GM21619 (cell line): ENCODE data around the gene OR13J1.
"Not testable (repeated sequence)": the region's sequence is repeated elsewhere in the genome, so short reads cannot be mapped to it uniquely, and the experiment has no call there.

Experiments
- ATAC-seq: cut with Tn5 transposase; IDR thresholded peaks from one replicate; pipeline ENCODE4 v1.9.1; 2021; ENCODE audit not compliant: unreplicated experiment

Gene OR13J1, protein sequence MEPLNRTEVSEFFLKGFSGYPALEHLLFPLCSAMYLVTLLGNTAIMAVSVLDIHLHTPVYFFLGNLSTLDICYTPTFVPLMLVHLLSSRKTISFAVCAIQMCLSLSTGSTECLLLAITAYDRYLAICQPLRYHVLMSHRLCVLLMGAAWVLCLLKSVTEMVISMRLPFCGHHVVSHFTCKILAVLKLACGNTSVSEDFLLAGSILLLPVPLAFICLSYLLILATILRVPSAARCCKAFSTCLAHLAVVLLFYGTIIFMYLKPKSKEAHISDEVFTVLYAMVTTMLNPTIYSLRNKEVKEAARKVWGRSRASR

DNA sequence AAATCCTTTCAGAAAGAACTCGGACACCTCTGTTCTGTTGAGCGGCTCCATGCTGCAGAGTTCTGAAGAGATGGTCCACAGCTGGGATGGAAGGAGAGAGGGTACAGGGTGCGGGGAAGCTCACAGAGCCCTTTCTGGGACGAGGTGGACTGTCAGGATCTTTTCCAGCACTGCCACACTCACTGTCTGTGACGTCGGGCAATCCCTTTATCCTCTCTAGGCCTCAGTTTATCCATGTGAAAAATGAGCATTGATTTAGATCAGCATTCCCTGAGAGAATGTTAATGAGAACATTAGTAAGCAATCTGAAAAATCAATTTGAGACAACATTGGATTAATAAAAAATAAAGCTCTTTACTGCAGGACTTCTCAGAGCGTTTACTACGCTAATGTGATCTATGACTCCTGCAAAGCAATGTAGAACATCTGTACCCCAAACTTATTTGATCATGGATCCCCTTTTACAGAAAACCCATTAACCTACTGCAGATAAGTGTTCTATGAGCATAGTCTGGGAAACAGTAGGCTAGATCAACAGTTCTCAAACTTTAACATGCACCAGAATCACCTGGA is at the start of gene OR13J1:
TSS of gene OR13J1 (minus strand) at position 51 of the 573 bp plus-strand sequence. CDS start at position 51, 0 bp downstream.
- ATAC-seq: no peak

DNA sequence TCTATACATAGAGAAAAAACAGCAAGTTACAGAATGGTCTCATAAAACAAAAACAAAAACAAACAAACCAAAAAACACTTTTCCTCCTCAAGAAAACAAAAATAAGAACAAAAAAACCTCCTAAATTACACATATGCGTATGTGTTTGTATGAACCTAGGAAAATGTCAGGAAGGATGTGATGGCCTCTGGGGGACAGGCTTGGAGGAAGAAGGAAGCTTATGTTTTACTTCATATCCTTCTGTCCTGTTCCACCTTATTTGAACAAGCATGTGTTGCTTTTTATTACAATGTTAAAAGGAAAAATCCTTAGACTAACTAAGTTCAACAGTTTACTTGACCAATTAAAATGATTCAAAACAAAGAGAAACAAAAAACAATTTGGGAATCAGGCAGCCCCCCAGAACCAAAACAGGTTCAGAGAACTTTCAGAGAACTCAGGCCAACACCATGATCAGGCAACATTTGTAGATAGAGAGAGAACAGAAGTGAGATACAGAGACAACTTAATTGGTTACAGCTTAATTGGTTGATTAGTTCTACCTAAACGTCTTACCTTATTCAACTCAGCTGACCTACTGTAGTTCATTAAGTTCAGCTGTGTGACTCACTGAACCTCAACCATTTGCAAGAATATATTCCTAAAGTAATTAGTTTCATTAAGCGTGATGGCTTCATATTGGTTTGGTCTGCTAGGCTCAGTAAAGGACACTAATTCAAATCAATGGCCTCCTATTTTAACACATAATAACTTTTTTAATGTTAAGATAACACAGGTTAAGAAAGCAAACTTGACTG is 49.2 kb upstream of the OR13J1 start:
- ATAC-seq: no peak

DNA sequence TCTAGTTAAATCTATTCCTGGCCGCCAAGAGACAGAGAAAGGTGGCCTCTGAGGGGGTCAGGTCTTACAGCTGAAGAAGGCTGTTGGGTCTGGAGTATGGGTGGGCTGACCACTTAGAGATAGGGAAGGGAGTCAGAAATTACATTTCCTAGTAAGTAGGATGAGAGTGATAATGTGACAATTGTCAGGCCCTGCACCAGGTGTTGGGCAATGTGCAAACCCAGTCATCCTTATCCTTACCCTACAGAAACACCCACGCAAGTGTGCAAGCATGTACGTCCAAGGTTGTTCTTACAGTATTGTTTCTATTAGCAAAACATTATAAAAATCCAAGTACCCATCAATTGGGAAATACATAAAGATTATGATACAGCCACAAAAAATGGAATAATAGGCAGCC is 48.6 kb upstream of the OR13J1 start:
- no peak for ATAC-seq

DNA sequence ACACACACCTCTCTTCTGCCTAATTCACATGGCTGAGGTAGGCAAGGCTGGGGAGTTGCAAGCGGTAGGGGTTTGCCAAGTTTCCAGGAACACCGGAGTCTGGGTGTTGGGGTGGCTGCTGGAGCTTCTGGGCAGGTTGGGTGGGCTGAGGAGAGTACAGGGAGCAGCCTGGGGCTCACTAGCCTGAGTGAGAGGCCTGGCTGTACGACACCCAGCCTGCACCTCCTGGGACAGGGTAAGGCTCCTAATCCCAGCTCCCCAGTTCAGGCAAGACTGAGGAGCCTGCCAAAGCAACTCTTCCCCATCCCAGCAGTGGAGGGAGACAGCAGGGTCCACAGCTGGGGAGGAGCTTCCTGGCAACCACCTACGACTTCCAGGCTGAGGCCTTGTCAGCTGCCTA is 47.1 kb upstream of the OR13J1 start:
- no peak for ATAC-seq

DNA sequence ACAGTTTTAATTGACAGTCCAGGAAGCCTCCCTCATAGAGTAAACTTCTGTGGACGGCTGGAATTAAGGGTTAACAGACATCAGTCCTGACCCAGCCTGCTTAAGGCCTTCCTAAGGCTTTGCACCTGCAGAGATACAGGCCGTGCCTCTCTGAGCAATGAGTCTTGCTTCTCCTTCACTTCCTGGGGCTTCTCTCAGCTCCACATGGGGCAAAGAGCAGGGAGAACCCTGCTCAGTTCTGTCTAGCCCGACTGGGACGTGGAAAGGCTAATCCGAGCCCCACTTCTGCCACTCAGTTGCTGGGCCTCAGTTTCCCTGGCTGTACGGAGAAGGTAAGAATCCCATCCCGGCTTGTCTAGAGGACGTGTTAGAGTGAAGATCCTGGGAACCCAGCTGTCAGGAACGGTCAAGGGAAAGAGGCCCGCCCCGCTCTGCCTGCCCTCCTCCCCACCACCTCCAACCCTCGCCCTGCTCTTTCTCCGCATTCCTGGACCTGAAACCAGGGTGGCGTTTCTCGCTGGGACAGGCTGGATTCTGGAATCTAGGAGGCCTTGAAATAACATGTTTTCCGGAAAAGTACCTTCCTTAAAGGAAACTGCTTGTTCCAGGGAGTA is 45.6 kb upstream of the OR13J1 start:
- ATAC-seq: no peak

DNA sequence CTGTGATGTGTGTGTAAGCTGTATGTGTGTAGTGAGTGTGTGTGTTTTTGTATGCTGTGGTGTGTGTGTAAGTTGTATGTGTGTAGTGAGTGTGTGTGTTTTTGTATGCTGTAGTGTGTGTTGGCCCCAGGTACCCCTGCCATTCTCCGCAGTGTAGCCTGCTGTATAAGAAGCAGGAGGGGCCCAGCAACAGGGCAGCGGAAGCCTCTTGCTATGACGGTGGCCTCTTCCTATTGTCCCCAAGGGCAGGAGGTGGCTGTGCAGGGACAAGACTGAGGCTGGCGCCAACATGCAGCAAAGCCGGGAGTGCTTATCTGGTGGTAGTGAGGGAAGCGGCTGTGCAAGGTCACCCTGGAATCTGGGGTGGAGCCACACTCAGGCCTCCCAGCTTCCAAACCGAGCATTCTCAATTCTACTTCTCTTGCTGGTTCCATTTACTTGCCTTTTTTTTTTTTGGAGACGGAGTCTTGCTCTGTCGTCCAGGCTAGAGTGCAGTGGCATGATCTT is 44.2 kb upstream of the OR13J1 start:
- no peak for ATAC-seq

DNA sequence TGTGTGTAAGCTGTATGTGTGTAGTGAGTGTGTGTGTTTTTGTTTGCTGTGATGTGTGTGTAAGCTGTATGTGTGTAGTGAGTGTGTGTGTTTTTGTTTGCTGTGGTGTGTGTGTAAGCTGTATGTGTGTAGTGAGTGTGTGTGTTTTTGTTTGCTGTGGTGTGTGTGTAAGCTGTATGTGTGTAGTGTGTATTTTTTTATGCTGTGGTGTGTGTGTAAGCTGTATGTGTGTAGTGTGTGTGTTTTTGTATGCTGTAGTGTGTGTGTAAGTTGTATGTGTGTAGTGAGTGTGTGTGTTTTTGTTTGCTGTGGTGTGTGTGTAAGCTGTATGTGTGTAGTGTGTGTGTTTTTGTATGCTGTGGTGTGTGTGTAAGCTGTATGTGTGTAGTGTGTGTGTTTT is 43.2 kb upstream of the OR13J1 start:
- not testable (repeated sequence) for ATAC-seq

DNA sequence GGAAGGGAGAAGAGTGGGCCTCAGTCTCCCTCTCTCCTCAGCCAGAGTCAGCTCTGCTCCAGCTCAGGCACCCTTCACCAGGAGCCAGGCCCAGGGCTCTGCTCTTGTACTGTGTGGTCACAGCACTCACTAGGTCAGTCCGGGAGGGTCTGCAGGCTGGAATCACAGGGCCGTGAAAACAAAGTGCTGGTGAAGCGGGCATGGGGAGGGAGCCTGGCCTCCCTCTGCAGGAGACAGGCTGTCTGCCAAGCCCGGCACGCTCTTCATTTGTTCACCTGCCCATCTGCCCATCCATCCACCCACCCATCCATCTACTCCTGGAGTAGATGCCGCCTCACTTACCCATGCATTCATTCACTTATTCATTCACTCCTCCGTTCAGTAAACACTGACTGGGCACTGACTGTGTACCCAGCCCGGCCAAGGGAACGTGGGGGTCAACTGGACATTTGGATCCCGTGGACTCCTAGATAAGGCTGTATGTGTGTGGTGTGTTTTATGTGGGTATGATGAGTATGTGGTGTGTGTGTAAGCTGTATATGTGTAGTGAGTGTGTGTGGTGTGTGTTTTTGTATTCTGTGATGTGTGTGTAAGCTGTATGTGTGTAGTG is 42.7 kb upstream of the OR13J1 start:
- no peak for ATAC-seq

DNA sequence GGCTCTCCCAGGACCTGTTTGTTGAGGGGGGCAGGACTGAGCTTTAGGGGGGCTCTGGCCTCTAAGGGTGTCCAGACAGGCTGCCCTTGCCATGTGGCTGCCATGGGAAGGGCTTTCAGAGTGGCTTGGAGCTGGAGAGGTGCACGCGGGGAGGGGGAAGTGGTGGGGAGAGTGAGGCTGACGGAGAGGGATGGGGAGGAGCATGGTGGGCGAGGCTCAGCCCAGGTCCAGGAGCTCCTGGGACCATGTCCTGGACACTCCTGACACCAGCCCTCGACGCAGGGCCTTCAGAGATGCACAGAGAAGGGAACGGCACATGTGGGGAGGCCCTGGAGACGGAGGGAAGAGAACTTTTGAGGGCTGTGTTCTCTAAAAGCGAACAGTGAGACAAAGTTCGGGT is 41.5 kb upstream of the OR13J1 start:
- no peak for ATAC-seq

DNA sequence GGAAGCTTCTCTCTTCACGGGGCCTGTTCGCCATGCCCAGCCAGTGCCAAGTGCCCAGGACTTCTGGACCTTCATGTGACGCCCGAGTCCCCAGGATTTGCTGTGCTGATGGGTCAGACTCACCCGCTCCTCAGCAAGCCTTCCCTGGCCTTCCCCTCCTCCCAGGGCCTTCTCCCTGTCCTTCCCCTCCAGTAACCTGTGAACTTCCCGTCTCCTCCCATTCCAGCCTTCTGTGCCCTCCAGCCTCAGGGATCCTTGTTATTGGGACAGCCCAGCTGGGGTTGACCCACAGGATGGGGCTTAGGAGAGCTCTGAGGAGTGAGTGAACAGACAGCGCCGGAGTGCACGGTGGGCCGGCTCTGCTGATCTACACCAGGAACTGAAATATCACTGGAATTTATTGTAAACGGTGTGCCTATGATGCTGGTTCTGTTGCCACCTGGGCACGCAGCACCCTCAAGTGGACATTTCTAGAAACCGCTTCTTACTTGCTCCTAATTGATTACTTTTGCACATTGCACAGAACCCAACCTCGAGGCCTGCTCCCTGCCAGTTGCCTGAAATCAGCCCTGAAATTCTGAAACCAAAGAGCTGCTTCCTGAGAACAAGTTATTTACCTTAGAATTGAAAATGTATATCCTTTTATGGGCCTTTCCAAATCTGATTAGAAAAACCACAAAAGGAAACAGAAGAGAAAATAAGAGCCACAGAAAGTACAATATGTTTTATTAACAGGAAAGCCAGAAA is 40.6 kb upstream of the OR13J1 start:
- no peak for ATAC-seq

DNA sequence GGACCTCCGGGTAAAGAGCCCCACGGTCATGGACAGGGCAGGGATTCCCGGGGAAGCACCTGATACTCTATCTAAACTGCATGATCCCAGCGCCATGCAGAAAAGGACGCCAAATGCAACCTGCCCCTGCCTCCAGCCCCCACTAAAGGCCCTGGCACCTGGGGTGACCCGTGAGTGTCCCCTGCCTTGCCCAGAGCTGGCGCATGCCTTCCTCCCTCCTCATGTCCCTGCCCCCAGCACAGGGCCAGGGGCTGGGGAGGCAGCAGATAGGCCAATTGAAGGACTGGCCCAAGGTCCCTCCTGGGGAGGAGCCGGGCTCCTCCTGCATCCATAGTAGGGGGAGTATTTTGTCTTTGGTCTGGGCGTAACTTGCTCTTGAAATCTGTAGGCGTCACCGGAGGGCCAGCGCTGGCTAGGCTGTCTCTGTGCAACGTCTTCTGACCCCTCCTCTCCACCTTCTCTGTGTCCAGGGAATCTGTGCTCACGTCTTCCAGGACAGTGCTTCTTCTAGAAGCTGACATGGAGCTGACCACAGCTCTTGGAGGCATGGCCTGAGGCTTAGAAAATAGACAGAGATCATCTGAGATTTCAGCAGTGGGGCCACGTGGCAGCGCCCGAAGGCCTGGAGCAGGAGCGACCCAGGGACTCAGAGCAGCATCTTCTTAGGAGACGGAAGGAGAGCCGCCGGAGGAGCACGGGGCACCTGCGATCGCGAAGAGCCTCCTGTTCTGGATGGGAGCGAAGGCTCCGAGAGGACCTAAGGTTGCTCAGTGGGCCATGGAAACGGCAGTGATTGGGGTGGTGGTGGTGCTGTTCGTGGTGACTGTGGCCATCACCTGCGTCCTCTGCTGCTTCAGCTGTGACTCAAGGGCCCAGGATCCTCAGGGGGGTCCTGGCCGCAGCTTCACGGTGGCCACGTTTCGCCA is 39.7 kb upstream of the OR13J1 start:
- ATAC-seq: no peak

DNA sequence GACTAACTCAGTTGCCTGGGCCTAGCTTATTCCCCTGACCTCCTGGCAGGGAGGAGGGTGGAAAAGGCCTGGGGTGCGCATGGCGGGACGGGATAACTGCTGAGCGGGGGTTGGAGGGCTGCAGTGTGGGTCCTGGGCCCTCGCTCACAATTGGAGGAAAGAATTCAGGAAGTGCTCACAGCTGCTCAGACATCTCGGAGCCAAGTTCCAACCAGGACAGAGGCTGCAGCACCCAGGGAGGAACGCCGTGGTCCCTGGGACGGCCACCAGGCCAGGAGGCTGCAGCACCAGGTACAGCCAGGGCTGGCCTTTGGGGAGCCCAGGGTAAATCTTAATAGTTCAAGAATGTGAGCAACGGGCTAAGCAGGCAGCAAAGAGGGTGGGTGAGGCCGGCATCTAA is 39.1 kb upstream of the OR13J1 start, which contains the start of gene SPAAR:
TSS of gene SPAAR (plus strand) at position 217 of the 400 bp plus-strand sequence. CDS start 974 bp downstream, outside the sequence.
- ATAC-seq: no peak

DNA sequence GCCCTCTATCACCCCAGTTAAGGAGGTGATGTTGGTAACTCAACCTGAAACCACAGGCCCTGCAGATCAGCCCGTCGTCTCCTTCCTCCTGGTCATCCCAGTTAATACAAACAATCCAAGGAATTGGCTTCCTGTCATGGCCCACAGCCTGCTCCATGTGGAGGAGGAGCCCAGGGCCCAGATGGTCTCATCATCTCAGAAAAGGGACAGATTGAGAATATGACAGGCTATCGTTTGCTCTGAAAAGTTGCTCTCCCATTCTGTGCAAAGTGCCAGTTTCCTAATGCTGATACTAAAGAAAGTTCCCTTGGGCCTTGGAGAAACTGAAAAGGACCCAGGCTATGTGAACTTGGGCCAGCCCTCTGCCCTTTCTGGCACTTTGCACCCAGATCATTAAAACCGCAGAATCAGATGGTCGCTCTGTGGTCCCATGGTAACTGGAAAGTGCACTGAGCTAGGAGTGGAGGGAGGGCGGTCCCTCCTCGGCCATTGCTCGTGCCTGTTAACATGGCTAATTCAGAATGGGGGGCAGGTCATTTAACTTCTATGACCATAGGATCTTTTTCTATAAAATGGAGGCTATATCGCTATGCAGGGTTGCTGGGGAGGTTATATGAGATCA is 38.4 kb upstream of the OR13J1 start:
- no peak for ATAC-seq

DNA sequence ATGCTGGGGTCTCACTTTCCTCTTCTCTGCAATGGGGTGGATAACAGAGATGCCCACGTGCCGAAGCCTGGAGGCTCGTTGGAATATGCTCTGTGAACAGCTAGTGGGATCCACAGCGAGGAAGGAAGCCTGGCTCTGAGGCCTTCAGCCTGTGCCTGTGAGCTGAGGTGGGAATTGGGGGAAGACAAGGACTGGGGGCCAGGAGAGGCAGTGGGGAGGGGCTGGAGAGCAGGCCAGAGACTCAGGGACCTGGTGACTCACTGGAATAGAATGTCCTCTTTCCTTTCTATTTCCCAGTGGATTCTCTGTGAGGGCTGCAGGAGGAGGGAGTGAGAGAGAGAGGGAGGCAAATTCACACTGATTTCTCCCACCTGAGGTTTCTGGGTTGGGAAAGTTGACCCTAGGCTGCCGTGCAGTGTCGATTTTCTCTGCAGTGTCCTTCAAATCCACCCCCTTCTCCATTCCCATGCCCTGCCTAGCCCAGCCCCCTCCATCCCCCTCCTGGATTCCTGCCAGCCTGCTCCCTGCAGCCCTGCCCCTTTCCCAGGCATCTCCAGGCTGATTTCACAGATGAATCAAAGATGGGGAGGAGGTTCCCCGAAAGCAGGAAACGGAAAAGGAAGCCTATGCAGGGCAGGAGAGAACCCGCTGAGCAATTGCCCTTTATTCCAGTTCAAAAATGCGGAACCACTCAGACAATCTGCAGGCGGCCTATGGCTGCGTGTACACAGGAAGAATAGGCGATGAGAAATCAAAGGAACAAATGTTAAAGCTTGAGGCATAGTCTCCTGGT is 37.7 kb upstream of the OR13J1 start:
- ATAC-seq: no peak

DNA sequence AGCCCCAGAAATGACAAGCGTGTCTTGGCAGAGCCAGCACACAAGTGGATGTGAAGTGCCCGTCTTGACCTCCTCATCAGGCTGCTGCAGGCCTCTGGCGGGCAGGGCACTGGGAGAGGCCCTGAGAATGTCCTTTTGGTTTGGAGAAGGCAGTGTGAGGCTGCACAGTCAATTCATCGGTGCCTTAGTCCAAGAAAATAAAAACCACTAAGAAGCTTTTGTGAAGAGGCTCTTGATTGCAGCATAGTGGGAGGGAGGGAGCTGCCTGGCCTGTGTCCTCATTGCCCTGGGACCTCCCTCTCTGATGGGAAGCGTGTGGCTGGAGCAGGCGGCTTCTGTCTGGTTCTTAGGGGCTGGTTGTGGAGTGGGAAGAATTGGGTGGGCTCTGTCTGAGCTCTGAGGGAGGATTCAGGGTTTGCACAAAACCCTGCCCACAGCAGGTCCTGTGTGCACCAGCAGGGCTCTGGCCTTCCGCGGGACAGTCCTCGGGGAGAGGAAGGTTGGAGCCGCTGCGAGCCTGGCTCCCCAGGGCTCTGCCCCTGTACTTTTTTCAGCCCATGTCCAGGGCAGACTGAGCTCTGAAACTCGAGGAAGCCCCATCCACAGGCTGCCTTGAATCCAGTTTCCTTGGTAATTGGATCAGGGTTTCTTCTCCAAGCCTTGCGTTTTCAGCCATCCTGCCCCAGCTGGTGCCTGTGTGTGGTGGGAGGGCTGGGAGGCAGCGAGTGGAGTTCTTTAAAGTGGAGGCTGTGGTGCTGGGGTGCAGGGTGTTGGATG is 36.9 kb upstream of the OR13J1 start:
- ATAC-seq: no peak

DNA sequence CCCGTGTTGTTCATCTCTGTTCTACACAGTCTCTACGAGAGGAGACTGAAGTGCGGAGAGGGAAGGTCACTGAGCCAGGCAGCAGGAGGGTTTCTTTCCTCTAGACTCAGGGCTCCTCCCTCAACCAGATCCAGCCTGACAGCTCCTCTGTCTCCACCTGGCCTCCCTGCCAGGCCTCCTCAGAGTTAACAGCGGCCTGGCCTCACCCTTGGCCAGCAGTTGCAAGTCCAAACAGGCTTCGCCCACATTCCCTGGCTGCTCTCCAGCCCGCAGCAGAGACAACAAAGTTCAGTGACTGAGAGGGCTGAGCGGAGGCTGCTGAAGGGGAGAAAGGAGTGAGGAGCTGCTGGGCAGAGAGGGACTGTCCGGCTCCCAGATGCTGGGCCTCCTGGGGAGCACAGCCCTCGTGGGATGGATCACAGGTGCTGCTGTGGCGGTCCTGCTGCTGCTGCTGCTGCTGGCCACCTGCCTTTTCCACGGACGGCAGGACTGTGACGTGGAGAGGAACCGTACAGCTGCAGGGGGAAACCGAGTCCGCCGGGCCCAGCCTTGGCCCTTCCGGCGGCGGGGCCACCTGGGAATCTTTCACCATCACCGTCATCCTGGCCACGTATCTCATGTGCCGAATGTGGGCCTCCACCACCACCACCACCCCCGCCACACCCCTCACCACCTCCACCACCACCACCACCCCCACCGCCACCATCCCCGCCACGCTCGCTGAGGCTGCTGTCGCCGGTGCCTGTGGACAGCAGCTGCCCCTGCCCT is 35.9 kb upstream of the OR13J1 start, which contains the start of gene HRCT1:
TSS of gene HRCT1 (plus strand) at position 291 of the 768 bp plus-strand sequence. CDS start at position 377, 86 bp downstream.
- ATAC-seq: no peak
